Activated T-cell treated with anti-CD3 and anti-CD28 coated beads for 24 hours (primary cell): ENCODE data around the gene KCNA2.
A peak's percentile ranks its signal among the peaks of the same experiment; 100 is the strongest.

ENCODE experiments used
- DNase-seq: peaks from one replicate; pipeline ENCODE4 v3.0.0-alpha.2; 2020; ENCODE audit warnings: low read depth

KCNA2 gene

DNA sequence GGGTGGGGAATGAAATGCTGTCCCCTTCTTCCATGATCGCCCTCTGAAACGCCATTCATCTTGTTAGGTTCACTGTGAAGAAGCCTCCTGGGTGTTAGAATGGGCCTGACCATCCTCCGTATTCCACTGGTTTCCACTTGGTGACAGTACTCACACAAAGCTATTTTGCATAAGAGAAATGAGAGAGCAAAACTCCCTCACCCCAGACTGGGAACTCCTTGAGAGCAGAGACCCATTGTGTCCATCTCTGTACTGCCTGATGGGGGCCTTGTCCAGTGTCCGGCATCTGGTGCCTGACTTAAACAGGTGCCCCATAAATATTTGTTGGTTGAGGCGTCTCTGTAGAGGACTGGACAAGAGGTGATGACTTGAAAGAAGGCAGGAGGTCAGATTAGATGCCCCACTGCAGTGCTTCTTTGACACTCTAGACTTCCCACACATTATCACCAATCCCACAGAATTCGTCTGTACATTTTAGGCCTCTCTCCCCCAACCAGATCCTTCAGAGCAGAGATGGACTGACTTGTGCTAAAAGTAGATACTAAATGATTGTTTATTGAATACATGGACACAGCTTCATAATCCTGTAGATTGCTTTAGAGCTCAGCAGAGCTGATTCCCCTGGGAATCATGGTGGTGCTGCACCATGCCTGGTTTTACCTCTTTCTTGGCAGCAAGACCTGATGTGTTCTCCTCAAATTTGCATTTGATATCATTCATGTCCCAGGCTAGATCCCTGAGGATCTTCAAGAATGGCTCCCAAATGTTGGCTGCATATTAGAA is 22.4 kb upstream of the KCNA2 start:
- DNase-seq = no peak

GRCh38 chr1:110627764-110628163 is 21.6 kb upstream of the KCNA2 start:
- no peak for DNase-seq

- no peak for DNase-seq
These were observed 20.7 kb upstream of the KCNA2 start for GRCh38 chr1:110626889-110627288.

DNA sequence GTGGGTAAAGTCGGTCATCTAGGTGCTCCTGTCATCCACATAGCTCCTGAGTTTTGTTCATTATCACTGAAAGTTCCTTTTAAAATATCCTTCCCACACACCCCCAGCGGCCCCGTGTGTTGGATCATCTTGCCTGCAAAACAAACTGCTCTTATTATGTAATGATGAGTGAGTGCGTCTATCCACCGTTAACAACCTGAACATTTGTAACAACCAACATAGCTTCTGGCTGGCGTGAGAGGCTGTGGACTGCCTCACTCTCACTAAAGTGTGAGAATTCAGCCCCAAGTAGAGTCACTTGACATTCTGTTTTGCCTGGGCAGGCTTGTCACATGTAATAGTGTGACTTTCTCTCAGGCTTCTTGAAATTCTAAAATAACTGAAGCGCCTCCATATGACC is 14.5 kb upstream of the KCNA2 start:
- DNase-seq = no peak

- no peak for DNase-seq
These were observed 14.1 kb upstream of the KCNA2 start for GRCh38 chr1:110620250-110620615.

- peak; percentile 79 for DNase-seq
These were observed 13.5 kb upstream of the KCNA2 start for GRCh38 chr1:110619412-110620249.

- no peak for DNase-seq
These were observed 12.5 kb upstream of the KCNA2 start for GRCh38 chr1:110618668-110619067.

- no peak for DNase-seq
These were observed 11.4 kb upstream of the KCNA2 start for GRCh38 chr1:110617589-110617988.

GRCh38 chr1:110617116-110617515 is 11.0 kb upstream of the KCNA2 start:
- no peak for DNase-seq

- no peak for DNase-seq
These were observed 10.4 kb upstream of the KCNA2 start for GRCh38 chr1:110616587-110616986.

- peak; percentile 42 for DNase-seq
These were observed 9.5 kb upstream of the KCNA2 start for GRCh38 chr1:110615548-110616130.

DNA sequence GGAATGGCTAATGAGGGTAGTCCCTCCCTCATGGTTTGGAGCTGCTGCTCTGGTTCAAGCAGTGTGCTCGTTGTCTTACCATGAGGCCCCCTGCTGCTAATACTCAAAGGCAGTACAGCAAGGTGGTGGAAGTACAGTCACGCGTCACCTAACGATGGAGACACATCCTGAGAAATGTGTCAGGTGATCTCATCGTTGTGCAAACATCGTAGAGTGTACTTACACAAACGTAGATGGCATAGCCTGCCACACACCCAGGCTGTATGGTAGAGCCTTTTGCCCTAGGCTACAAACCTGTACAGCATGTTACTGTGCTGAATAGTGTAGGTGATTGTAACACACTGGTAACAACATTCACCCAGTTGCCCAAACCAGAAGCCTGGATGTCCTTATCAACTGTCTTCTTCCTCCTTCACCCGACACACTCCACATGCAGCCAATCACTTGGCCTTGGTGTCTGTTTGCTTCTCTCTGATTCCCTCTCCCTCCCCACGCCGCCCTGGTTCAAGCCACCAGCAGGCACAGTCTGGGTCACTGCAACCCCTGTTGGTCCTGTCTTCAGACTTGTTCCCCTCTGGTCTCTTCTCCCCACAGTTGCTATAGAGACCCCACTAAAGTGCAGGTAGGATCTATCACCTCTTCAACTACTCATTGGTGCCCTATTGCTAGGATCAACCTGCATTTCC is 6.0 kb upstream of the KCNA2 start:
- DNase-seq = no peak

DNA sequence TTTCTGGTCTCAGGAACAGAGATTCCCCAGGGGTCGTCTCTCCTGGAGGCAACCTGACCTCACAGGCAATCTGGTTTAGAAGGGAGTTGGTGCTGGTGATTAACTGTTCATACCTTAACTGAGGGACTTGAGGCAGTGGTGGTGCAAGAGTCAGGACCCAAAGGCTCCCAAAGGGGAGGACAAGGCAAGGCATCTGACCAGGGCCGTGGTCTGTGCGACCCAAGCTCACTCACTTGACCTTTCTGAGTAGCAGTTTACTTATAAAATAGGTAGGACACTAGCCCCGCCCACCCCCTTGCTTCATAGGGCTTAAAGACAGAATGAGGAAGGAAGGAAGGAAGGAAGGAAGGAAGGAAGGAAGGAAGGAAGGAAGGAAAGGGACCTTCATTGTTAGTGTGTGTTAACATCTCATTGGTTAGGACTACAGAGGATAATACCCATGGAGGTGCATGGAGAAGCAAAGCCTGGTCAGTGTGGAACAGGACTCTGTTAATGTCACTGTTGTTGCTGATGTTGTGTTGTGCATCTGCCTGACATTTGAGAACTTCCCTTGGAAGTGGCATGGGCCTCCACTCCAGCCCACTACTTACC is 4.6 kb upstream of the KCNA2 start:
- DNase-seq = no peak

GRCh38 chr1:110610084-110610483 is 3.9 kb upstream of the KCNA2 start:
- no peak for DNase-seq

DNA sequence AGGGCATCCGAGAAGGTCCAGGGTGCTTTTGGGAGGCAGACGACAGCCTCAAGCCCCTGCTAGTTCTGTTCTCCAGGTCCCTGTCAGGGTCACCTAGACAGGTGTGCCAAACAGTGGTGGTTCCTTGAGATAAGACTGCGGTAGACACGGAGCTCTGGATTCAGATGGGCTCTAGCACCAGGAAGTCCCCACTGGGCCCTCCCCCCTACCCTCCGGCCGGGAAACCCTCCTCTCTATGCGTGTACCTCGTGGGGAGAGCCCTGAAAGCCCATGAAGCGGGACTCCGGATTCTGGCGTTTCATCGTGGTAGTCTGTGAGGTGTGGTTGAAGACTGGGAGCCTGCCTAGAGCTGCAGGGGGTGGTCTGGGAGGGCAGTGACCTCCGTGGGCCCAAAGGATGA is 2.1 kb upstream of the KCNA2 start:
- no peak for DNase-seq

- no peak for DNase-seq
These were observed 1.5 kb upstream of the KCNA2 start for GRCh38 chr1:110607536-110608230.

DNA sequence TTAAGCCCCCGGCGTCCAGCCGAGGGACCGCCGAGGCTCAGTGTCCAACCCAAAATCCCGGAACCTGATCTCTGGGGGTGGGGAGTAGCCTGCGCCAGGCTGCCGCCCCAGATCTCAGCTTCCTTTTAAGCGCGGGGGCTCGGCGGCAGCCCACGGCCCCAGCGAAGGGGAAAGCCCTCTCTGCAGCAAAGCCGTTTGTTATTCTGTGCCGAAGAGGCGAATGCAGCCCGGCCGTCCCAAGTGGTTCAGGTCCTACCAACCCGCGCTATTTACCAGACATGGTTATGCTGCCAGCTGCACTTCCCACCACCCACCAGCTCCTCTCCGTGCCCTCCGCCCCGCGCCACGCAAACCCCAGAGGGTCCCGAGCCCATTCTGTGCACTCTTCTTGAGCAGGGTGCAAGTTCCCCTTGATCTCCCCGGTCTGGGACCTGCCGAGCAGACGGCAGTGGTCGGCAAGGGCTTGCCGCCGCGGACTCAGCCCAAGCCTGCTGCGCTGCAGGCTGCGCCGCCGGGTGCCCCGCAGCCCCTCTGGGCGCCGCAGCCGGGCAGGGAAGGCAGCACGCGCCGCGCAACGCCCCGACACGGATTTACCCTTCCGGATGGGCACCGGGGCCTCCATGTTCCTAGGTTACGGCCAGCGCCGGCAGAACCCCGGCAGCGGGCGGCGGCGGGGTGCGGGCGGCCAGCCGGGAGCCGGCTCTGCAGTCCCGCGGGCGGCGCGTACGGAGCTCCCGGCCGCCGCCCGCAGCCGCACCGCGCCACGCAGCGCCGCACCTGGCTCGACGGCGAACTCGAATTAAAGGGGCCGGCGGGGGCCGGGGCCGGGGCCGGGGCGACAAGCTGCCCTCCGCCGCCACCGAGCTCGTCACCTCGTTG is 738 bp upstream of the KCNA2 start:
- DNase-seq = no peak

- DNase-seq = no peak
These were observed 712 bp downstream of the KCNA2 start for GRCh38 chr1:110605446-110605845.

GRCh38 chr1:110604586-110605148 is 1.5 kb downstream of the KCNA2 start:
- no peak for DNase-seq

DNA sequence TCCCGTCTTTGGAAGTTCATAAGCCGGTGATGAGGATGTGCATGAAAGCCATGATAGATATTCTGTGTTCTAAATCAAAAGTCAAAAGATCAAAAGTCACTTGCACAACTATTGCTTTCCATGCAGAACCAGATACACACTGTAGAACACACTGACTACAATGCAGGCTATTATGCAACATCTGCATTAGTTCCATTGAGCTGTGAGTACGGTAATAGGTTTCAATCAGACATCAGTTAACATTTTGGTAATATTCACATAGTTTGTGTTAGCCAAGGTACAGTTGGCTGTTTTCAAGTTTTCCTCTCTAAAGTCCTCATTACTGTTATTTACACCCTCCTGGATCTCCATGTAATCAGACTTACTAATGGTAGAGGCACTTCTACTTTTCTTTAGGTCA is 3.1 kb downstream of the KCNA2 start:
- DNase-seq = no peak
